Osteoblast (primary cell): ENCODE results near the gene SH2D4B. TPM values are rescaled to one million over a fixed set of nuclear protein-coding genes. Genes with fewer than 3 reads are reported as not detected.

Experiments used
- DNase-seq: peaks from one replicate; pipeline ENCODE4 v3.0.0; 2011; ENCODE audit warnings: low spot score, mixed read lengths; ENCODE audit not compliant: insufficient read length; ENCODE audit errors: missing footprints
- H2AFZ ChIP-seq: 2 replicates; pipeline ENCODE4 v1.6.0; 2011; ENCODE audit warnings: mild to moderate bottlenecking, low read length
- H3K27ac ChIP-seq: 2 replicates; pipeline ENCODE4 v1.5.1; 2011; ENCODE audit warnings: mild to moderate bottlenecking, low read depth, low read length, moderate library complexity
- H3K27me3 ChIP-seq: 2 replicates; pipeline ENCODE4 v1.6.0; 2012; ENCODE audit warnings: mild to moderate bottlenecking, control low read depth, inconsistent platforms, low read length, moderate library complexity; ENCODE audit not compliant: insufficient read depth
- H3K36me3 ChIP-seq: 2 replicates; pipeline ENCODE4 v1.5.1; 2011; ENCODE audit warnings: mild to moderate bottlenecking, low read length, control low read depth, moderate library complexity; ENCODE audit not compliant: insufficient read depth
- H3K4me1 ChIP-seq: 2 replicates; pipeline ENCODE4 v1.5.1; 2011; ENCODE audit warnings: mild to moderate bottlenecking, low read length, control low read depth, moderate library complexity; ENCODE audit not compliant: insufficient read depth
- H3K4me2 ChIP-seq: 2 replicates; pipeline ENCODE4 v1.6.0; 2011; ENCODE audit warnings: mild to moderate bottlenecking, low read length; ENCODE audit not compliant: insufficient read depth
- H3K4me3 ChIP-seq: fragments of 200-600 bp; sonication (generic); 3 replicates; pipeline ENCODE4 v1.5.1; 2012; ENCODE audit warnings: mild to moderate bottlenecking, low read length, inconsistent platforms; ENCODE audit not compliant: insufficient read depth
- H3K79me2 ChIP-seq: 2 replicates; pipeline ENCODE4 v1.6.0; 2012; ENCODE audit warnings: mild to moderate bottlenecking, low read length, control low read depth, inconsistent platforms; ENCODE audit not compliant: insufficient read depth
- H3K9me3 ChIP-seq: 2 replicates; pipeline ENCODE4 v1.5.1; 2011; ENCODE audit warnings: low read depth, low read length, control low read depth
- H4K20me1 ChIP-seq: 2 replicates; pipeline ENCODE4 v1.6.0; 2012; ENCODE audit warnings: mild to moderate bottlenecking, low read length, control low read depth; ENCODE audit not compliant: insufficient read depth
- CTCF ChIP-seq: IDR thresholded peaks from 2 replicates; pipeline ENCODE4 v1.5.1; 2011; ENCODE audit warnings: mild to moderate bottlenecking, low read depth, low read length, moderate library complexity; ENCODE audit errors: extremely low read depth
- total RNA-seq: library from RNA; depleted of rRNA; stranded (reverse); fragments of >200 nt; gene quantifications from 2 replicates; pipeline ENCODE4 v1.2.3, GENCODE V29; 2012

The SH2D4B gene
- total RNA-seq, 1 donor = under 0.01 TPM

- Histone ChIP-seq H3K79me2 (no peaks in the 10 kb centered on the region), H3K27me3 (no peaks in the 10 kb centered on the region), H3K4me1 (no peaks in the 10 kb centered on the region), H3K27ac (no peak overlapping the region), H3K36me3 (no peaks in the 10 kb centered on the region), H3K9me3 (no peaks in the 10 kb centered on the region), H3K4me2 (no peak overlapping the region), H4K20me1 (no peaks in the 10 kb centered on the region), H2AFZ (no peak overlapping the region), H3K4me3 (no peak overlapping the region)
- TF ChIP-seq CTCF = no peak
- no peak for DNase-seq
Measured at GRCh38 chr10:80609331-80609730, 71.6 kb downstream of the SH2D4B start.

- H4K20me1 ChIP-seq = no peaks in the 10 kb centered on the region
Measured at GRCh38 chr10:80611481-80612185, 73.9 kb downstream of the SH2D4B start.

GRCh38 chr10:80612261-80612660 is 74.6 kb downstream of the SH2D4B start:
- H3K4me3 ChIP-seq = no peak overlapping the region
- no peaks in the 10 kb centered on the region for H3K79me2 ChIP-seq
- no peaks in the 10 kb centered on the region for H3K9me3 ChIP-seq
- DNase-seq = no peak
- H2AFZ ChIP-seq = no peak overlapping the region
- no peaks in the 10 kb centered on the region for H4K20me1 ChIP-seq
- no peaks in the 10 kb centered on the region for H3K27me3 ChIP-seq
- H3K36me3 ChIP-seq = no peaks in the 10 kb centered on the region
- no peaks in the 10 kb centered on the region for H3K4me1 ChIP-seq
- no peak overlapping the region for H3K4me2 ChIP-seq
- H3K27ac ChIP-seq = no peak overlapping the region
- no peak for TF ChIP-seq CTCF

More at GRCh38 chr10:80611481-80612185, 73.9 kb downstream of the SH2D4B start:
- Histone ChIP-seq H3K36me3 (no peaks in the 10 kb centered on the region), H3K4me2 (no peak overlapping the region), H3K27ac (no peak overlapping the region), H3K9me3 (no peaks in the 10 kb centered on the region), H2AFZ (no peak overlapping the region), H3K79me2 (no peaks in the 10 kb centered on the region), H3K4me1 (no peaks in the 10 kb centered on the region), H3K4me3 (no peak overlapping the region), H3K27me3 (no peaks in the 10 kb centered on the region)
- no peak for TF ChIP-seq CTCF
- no peak for DNase-seq

- Histone ChIP-seq H3K4me1 (no peaks in the 10 kb centered on the region), H3K9me3 (no peaks in the 10 kb centered on the region), H2AFZ (no peak overlapping the region), H3K27me3 (no peaks in the 10 kb centered on the region), H4K20me1 (no peaks in the 10 kb centered on the region), H3K79me2 (no peaks in the 10 kb centered on the region), H3K4me2 (no peak overlapping the region), H3K36me3 (no peaks in the 10 kb centered on the region), H3K27ac (no peak overlapping the region), H3K4me3 (no peak overlapping the region)
- TF ChIP-seq CTCF = no peak
- no peak for DNase-seq
Measured at GRCh38 chr10:80613466-80614170, 75.9 kb downstream of the SH2D4B start.
